ENCODE measurements around the gene EIF2B1.

EIF2B1 gene

GRCh38 chr12:123571343-123571813 is 62.1 kb downstream of the EIF2B1 start:
- in situ Hi-C loops (cut with MboI; ENCODE audit: low sequenced_read_pairs) = no loop called here
